Measurements from ENCODE around the gene NCMAP. TPM values are rescaled to one million over a fixed set of nuclear protein-coding genes. Genes with fewer than 3 reads are reported as not detected.
"Not testable (repeated sequence)": the region's sequence is repeated elsewhere in the genome, so short reads cannot be mapped to it uniquely, and the experiment has no call there.

The NCMAP gene
- polyA plus RNA-seq, 1 experiment, result not detected

DNA sequence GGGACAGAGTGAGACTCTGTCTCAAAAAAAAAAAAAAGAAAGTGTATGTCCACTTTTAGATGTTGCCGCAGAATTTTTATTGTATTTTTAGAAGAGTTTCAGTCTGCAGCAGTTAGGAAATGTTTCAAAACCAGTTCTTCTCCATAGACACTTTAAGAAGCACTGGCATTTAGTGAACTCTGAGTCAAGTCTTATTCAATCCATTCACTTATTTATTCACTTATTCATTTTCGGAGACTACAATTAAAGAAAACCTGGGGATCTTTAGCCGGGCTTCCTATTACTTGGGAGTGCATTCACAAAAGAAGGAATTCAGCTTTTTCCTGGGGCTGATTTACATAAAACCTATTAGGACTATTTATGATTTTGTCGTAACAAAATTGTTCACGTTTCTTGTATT, 40.9 kb upstream of the NCMAP start:
- DNase-seq (ENCODE audit: low read depth, low spot score), result no peak
- Histone ChIP-seq H3K4me3 (ENCODE audit: low read depth, low read length) (no peak overlapping the region), H3K9me3 (ENCODE audit: control insufficient read depth, insufficient read depth, low read length) (no peaks in the 10 kb centered on the region), H3K27me3 (ENCODE audit: control insufficient read depth, insufficient read depth, low read length) (no peaks in the 10 kb centered on the region), H3K27ac (ENCODE audit: low read depth, low read length) (no peak overlapping the region)
- ChIA-PET CTCF (interaction anchor here (2.5 kb wide), 1 partner anchor 13 kb away, joined by 10 read pairs; no protein-coding TSS in a partner anchor), POLR2A (no interaction called here)
- TF ChIP-seq, protein P1, sequence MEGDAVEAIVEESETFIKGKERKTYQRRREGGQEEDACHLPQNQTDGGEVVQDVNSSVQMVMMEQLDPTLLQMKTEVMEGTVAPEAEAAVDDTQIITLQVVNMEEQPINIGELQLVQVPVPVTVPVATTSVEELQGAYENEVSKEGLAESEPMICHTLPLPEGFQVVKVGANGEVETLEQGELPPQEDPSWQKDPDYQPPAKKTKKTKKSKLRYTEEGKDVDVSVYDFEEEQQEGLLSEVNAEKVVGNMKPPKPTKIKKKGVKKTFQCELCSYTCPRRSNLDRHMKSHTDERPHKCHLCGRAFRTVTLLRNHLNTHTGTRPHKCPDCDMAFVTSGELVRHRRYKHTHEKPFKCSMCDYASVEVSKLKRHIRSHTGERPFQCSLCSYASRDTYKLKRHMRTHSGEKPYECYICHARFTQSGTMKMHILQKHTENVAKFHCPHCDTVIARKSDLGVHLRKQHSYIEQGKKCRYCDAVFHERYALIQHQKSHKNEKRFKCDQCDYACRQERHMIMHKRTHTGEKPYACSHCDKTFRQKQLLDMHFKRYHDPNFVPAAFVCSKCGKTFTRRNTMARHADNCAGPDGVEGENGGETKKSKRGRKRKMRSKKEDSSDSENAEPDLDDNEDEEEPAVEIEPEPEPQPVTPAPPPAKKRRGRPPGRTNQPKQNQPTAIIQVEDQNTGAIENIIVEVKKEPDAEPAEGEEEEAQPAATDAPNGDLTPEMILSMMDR (IDR thresholded peaks at IDR 0.05; ENCODE audit: low read depth, low read length), result no peak

DNA sequence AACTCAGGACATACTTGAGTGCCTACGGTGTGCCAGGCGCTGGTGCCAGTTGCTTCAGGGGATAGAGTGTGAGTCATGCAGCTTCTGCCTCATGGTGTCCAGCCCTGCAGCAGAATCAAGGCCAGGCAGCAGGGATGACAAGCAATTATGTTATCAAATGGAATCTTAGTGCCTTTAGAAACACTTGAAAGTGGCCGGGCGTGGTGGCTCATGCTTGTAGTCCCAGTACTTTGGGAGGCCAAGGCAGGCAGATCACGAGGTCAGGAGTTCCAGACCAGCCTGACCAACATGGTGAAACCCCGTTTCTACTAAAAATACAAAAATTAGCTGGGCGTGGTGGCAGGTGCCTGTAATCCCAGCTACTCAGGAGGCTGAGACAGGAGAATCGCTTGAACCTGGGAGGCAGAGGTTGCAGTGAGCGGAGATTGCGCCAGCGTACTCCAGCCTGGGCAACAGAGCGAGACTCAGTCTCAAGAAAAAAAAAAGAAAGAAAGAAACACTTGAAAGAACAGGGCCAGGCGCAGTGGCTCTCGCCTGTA, 40.1 kb upstream of the NCMAP start:
- DNase-seq (ENCODE audit: low read depth, low spot score); H3K4me3 ChIP-seq (ENCODE audit: low read depth, low read length); H3K27ac ChIP-seq (ENCODE audit: low read depth, low read length); H3K9me3 ChIP-seq (ENCODE audit: control insufficient read depth, insufficient read depth, low read length); POLR2A ChIA-PET; H3K27me3 ChIP-seq (ENCODE audit: control insufficient read depth, insufficient read depth, low read length): not testable (repeated sequence)
- CTCF ChIA-PET, result interaction anchor here (2.5 kb wide), 1 partner anchor 12 kb away, joined by 10 read pairs; no protein-coding TSS in a partner anchor

DNA sequence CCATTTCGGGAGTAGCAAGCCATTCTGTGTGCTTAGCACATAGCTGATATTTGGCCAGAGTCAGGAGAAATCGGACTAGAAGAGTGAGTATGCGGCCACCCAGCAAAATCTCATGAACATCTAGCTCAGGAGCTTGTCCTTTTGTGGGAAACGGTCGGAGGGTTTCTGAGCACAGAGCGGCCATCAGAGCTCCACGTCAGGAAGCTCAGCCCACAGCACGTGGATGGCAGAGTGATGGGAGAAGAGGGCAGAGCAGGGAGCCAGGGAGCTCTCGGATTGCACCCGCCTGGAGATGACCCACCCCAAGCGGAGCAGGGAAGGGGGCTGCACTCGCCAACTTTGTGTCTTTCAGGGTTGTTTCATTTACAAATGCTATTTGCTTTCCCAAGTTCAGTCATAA, 39.4 kb upstream of the NCMAP start:
- Histone ChIP-seq H3K4me3 (ENCODE audit: low read depth, low read length) (no peak overlapping the region), H3K27me3 (ENCODE audit: control insufficient read depth, insufficient read depth, low read length) (no peaks in the 10 kb centered on the region), H3K9me3 (ENCODE audit: control insufficient read depth, insufficient read depth, low read length) (no peaks in the 10 kb centered on the region), H3K27ac (ENCODE audit: low read depth, low read length) (no peak overlapping the region)
- POLR2A ChIA-PET, result interaction anchor here (0.6 kb wide), 2 partner anchors 81 to 98 kb away, joined by 4 to 6 read pairs; no protein-coding TSS in a partner anchor
- CTCF ChIA-PET, result interaction anchor here (0.7 to 2.5 kb wide), 2 partner anchors 11 to 70 kb away, joined by 4 to 10 read pairs; no protein-coding TSS in a partner anchor
- DNase-seq (ENCODE audit: low read depth, low spot score), result no peak
- TF ChIP-seq, protein P1 (IDR thresholded peaks at IDR 0.05; ENCODE audit: low read depth, low read length), result no peak

DNA sequence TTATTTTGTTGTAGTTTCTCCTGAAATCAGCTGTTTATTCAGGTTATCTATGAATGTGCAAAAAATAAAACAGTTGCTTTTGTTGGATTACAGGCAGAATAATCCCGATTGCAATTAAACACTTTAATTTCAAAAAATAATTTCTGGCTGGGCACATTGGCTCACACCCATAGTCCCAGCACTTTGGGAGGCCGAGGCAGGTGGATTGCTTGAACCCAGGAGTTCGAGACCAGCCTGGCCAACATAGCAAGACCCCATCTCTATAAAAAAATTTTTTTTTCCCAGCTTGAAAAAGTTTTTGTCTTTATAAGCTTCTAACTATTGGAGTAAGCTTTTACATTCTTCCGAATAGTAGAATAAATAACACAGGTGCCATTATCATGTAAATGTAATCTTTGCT, 38.0 kb upstream of the NCMAP start:
- TF ChIP-seq, protein P1 (IDR thresholded peaks at IDR 0.05; ENCODE audit: low read depth, low read length), result no peak
- Histone ChIP-seq H3K9me3 (ENCODE audit: control insufficient read depth, insufficient read depth, low read length) (no peaks in the 10 kb centered on the region), H3K27me3 (ENCODE audit: control insufficient read depth, insufficient read depth, low read length) (no peaks in the 10 kb centered on the region), H3K27ac (ENCODE audit: low read depth, low read length) (no peak overlapping the region), H3K4me3 (ENCODE audit: low read depth, low read length) (no peak overlapping the region)
- DNase-seq (ENCODE audit: low read depth, low spot score), result no peak
- ChIA-PET CTCF (interaction anchor here (0.6 to 1.4 kb wide), 4 partner anchors 9 to 328 kb away, joined by 3 to 4 read pairs (median 4); no protein-coding TSS in a partner anchor), POLR2A (interaction anchor here (0.6 kb wide), 1 partner anchor 13 kb away, joined by 7 read pairs; no protein-coding TSS in a partner anchor)

DNA sequence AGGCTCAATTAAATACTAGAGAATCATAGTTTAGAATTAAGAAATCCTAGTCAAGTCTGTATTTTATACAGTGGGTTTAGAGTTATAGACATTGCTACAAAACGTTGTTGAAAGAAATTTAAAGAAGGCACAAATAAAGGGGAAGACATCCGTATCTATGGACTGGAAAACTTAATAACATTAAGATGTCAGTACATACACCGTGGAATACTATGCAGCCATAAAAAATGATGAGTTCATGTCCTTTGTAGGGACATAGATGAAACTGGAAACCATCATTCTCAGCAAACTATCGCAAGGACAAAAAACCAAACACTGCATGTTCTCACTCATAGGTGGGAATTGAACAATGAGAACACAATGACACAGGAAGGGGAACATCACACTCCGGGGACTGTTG, 35.6 kb upstream of the NCMAP start:
- POLR2A ChIA-PET; H3K27ac ChIP-seq (ENCODE audit: low read depth, low read length); DNase-seq (ENCODE audit: low read depth, low spot score); H3K4me3 ChIP-seq (ENCODE audit: low read depth, low read length); H3K27me3 ChIP-seq (ENCODE audit: control insufficient read depth, insufficient read depth, low read length); H3K9me3 ChIP-seq (ENCODE audit: control insufficient read depth, insufficient read depth, low read length); CTCF ChIA-PET: not testable (repeated sequence)

DNA sequence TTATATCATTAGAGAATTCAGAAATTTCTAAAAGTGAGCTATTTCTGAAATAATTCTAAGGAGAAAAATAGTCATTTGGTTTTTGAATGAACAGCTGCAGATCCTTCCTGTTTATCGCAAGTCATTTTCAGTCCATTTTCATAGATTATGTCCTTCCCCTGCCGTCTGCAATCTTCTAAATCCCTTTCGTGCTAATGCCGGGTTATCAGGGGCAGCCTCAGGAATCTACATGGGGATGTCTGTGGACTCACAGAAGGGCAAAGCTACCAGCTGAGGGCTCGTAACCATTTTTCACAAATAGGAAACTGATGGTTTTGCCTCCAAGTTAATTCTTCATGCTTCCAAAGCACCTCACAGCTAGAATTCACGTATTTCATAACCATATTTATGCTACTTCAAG, 30.3 kb upstream of the NCMAP start:
- no peak for DNase-seq (ENCODE audit: low read depth, low spot score)
- Histone ChIP-seq H3K27ac (ENCODE audit: low read depth, low read length) (no peak overlapping the region), H3K4me3 (ENCODE audit: low read depth, low read length) (no peak overlapping the region), H3K9me3 (ENCODE audit: control insufficient read depth, insufficient read depth, low read length) (no peaks in the 10 kb centered on the region), H3K27me3 (ENCODE audit: control insufficient read depth, insufficient read depth, low read length) (no peaks in the 10 kb centered on the region)
- TF ChIP-seq, protein P1 (IDR thresholded peaks at IDR 0.05; ENCODE audit: low read depth, low read length), result no peak
- ChIA-PET CTCF (interaction anchor here (0.8 to 4.3 kb wide), 5 partner anchors 16 to 324 kb away, joined by 3 to 20 read pairs (median 8); no protein-coding TSS in a partner anchor), POLR2A (no interaction called here)
